HT-29 (cell line): ENCODE results near the gene FOXL3. TPM values are rescaled to one million over a fixed set of nuclear protein-coding genes. Genes with fewer than 3 reads are reported as not detected.

Experiments
- DNase-seq: peaks from one replicate; pipeline ENCODE4 v3.0.0-alpha.2; 2015; ENCODE audit warnings: low spot score
- total RNA-seq: library from RNA; depleted of rRNA; stranded (reverse); fragments of >200 nt; shearing (Covaris generic); gene quantifications from 2 replicates; pipeline ENCODE4 v1.2.3, GENCODE V29; 2014; rRNA removed

FOXL3 gene
- total RNA-seq, 1 experiment from 2014 or later: not detected

DNA sequence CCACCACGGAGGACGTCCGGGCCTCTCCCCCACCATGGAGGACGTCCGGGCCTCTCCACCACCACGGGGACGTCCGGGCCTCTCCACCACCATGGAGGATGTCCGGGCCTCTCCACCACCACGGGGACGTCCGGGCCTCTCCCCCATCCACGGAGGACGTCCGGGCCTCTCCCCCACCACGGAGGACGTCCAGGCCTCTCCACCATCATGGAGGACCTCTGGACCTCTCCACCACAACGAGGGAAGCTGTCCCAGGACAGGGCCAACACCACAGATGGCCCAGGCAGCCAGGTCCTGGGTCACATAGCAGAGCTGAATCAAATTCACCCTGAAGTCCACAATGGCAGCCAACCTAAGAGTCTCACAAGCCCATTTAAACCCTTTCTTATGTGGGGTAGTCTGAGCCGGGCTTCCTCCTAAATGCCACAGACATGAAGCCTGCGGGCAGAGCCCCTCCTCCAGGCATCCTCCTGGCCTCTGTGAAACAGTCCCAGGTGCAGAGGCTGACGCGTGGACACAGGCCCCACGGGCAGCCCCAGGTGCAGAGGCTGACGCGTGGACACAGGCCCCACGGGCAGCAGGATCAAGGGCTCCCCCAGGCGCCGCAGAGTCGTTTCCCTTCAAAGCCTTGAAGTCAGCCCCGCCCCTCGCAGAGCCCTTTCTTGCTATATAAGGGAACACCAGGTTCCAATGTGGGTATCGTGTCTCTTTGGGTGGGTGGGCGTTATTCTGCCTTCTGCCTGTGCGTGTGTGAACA, 47.0 kb downstream of the FOXL3 start:
- DNase-seq: no peak

DNA sequence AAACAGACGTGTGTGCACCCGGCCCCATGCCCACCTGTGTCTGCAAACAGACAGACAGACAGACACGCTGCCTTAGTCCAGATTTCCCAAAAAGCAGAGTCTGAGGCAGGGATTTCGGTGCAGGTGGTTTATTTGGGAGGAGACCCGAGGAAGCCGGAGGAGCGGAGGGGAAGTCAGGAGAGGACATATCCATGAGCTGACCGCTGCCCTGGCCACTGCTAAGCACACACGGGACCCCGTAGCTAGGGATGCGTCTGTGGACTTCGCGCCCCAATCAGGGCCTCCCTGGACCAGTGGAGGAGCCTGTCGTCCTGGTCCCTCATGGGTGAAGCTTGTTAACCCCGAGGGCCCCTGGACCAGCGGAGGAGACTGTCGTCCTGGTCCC, 47.6 kb downstream of the FOXL3 start:
- no peak for DNase-seq

DNA sequence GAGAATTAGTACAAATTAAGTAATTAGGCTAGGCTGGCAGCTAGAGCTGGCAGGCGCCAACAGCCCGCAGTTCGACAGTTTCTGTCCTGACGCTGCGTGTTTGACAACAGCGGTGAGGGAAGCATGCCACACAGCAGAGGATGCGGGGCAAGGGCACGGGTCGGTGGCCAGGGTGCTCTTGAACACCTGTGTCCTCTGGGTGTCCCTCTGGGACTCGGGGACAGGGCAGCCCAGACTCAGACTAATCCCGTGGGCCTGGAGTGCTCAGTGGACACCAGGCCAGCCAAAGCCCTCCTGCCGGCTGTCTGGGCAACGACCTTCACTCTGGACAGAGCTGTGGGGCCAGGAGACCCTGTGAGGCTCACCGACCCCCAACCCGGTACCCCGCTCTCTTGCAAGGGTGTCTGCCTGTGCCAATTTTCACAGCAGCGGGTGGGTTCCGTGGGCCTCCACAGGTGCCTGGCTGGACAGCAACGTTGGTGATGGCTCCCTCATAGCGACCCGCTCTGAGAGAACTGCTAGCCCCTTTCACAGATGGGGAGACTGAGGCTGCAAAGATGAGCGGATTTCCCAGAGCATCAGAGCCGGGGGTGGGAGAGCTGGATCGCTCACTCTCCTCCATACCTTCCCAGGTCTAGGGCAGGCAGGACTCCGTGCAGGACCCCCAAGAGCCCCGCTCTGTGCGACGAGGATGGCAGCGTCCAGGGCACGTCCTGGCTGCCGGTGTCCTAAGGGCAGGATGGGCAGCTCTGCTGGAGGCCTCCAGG, 48.5 kb downstream of the FOXL3 start:
- DNase-seq: no peak

DNA sequence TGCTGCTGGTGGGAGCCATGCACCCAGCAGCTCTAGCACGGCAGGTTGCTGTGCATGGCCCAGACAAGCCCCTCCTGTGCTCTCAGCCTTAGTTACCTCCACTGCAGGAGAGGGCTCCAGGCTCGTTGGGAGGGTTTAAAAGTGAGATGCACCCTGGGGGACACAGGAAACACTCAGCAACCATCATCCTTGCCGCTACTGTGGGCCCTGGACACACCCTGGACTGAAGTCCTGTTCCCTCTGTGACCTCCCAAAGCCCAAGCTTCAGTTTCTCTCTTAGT, 49.0 kb downstream of the FOXL3 start:
- no peak for DNase-seq

DNA sequence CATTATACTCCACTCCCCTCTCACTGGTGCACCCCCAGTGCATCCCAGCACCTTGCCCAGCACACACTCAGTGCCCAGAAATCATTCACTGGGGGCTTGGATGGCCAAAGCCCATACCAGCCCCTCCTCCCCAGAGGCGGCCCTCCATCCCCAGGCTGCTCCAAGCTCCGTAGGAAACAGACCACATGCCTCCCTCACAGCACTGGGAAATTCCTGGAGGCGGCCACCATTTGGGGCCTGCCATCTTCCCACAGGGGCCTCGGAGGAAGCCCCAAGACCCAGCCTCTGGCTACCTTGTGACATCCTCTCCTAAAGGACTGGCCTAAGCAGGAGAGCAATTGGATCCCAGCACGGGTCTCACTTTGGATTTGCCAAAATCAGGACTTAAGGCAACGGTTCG, 49.7 kb downstream of the FOXL3 start:
- DNase-seq: no peak

DNA sequence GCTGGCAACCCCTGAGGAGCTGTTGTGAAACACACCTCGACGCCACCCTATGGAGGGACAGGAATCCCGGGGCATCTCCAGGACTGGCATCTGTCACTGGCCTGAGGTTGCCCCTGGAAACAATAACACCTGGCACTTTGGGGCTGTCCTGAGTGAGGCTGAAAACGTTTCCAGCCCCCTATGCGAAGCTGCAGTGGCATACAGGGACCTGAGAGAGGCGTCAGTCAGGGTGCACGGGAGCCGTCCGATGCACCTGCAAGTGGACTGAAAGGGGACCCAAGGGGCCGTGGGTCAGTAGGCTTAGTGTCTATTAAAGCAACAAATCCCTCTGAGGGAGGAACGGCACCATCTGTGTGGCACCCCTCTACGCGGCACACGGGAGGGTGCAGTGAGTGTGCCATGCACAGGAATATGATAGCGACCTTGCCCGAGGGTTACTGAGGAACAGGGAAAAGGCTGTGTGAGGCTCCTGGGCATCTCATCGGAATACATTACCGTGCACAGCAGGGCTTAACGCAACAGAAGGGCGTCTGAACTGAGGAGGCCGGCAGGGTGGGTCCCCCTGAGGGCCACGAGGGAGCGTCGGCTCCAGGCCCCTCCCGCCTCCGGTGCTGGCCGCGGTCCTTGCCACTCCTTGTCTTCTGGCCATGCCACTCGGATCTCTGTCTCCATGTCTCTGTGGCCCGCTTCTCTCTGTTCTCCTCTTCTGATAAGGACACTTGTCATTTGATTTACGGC, 50.4 kb downstream of the FOXL3 start:
- DNase-seq: no peak

Other genes starting within 250 kb of the FOXL3 start
- gene FAM20C, start 97.6 kb upstream of the FOXL3 start, total RNA-seq: not detected in 2 replicates
- gene PDGFA, start 229.7 kb downstream of the FOXL3 start, total RNA-seq: 15.8 and 17.3 TPM in 2 replicates